H54 (cell line): ENCODE results near the gene DIS3L2.
A peak's percentile ranks its signal among the peaks of the same experiment; 100 is the strongest.

ENCODE experiments used
- DNase-seq: peaks from one replicate; pipeline ENCODE4 v3.0.0; 2011; ENCODE audit warnings: low spot score, mixed read lengths; ENCODE audit not compliant: insufficient read length
- FAIRE-seq: peaks from 3 replicates; lab custom pipeline; 2011; peaks lifted over from hg19 to GRCh38; lab: Jason Lieb, UNC
- POLR2A ChIP-seq: IDR thresholded peaks from 2 replicates; pipeline ENCODE4 v1.6.1; 2011; ENCODE audit warnings: low read depth, mild to moderate bottlenecking, low read length

The DIS3L2 gene

GRCh38 chr2:231961349-231962166 is at the start of gene DIS3L2:
Gene DIS3L2 (plus strand): TSS chr2:231961713. CDS start chr2:232014928, 53,215 bp downstream.
- DNase-seq (peak; percentile 81), FAIRE-seq (no peak)
- TF ChIP-seq POLR2A, result peak; percentile 75

GRCh38 chr2:231914077-231914690 is 47.3 kb upstream of the DIS3L2 start:
- FAIRE-seq (no peak), DNase-seq (no peak)
- TF ChIP-seq POLR2A, result no peak

DNA sequence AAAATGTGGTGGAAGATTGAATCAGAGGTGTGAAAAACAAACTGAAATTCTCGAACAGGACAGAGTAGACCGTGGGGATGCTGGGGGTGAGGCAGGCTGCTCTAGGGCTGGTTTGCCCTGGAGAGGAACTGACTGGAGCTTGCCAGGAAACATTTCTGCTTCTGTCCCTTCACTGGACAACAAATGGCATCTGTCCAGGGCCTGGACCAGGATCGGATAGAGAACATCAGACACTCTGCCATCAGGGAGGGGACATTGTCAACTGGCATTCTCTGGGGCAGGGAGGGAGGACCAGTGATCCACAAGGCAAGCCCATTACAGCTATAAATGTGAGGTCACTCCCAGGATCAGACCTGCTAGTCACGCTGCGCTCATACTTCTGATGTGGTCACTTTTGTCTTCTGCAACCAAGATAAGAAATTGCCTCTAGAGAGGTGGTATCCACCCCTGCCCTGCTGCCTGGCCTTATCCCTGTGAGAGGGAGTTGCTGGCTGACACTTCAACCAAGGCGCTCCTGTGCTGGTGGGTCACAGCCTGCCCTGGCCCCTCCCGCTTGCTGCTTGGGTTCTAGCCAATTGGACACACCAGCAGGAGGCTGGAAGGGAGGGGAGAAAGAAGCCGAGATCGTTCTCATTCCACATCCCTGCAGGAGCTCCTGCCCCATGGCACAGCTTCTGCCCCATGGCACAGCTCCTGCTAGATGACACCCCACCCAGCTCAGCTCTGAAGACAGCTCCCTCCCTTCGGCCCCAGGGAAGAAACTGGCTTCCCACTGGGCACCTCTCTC is 44.0 kb upstream of the DIS3L2 start:
- DNase-seq (no peak), FAIRE-seq (no peak)
- TF ChIP-seq POLR2A, result no peak

DNA sequence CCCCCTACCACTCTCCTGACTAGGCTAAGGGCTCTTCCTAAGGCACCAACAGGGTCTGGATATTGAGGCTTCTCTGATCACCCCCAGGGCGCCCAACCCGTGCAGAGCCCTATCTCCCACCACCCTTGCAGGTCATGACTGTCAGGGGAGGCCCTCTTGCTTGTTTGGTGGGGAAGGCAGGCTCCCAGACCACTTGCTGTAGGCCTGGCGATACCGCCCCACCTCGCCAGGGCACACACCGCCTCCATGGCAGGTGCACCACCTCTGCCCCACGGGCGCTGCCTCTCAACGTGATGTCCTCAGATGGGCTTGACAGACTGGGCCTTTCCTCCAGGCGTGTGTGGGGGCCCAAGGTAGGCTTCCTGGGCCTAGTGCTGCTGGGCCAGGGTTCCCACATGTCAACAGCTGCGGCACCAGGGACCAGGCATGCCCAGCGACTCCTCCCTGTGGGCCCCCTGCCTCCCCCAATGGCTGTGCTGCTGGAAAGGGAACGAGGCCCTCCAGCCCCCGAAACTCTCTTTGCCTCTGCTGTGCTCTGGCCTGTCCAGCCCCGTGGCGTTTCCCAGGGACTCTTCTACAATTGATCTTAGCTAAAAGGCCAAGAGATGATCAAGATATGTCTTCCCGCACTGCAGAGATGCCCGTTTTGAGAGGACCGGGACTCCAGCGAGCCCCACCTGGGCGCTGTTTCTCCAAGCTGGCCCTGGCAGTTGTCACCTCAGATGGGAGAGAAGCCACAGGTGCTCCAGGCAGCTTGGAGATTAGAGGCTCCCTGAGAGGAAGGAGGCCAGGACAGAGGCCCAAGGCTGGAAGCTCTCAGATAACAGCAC is 42.8 kb upstream of the DIS3L2 start:
- no peak for TF ChIP-seq POLR2A
- DNase-seq (no peak), FAIRE-seq (no peak)

- DNase-seq (no peak), FAIRE-seq (no peak)
- no peak for TF ChIP-seq POLR2A
These were observed 42.0 kb upstream of the DIS3L2 start for GRCh38 chr2:231919341-231920035.

DNA sequence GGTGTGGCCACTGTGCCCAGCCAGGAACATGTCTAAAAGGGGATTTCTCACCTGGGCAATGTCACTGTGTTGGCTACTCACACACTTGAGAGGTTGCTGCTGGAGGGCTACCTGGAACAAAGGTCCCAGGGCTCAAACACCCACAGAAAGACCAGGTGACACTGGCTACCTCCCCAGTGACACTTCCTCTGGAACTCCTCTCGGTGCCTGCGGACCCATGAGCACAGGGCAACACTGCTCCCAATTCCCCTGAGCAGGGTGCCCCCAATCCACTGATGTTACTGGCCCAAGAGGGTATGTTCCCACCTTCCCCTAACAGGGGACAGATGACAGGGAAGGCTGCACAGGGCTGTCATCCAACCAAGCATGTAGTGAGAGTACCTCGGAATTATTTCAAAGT is 41.1 kb upstream of the DIS3L2 start:
- FAIRE-seq (no peak), DNase-seq (no peak)
- TF ChIP-seq POLR2A, result no peak

- no peak for TF ChIP-seq POLR2A
- DNase-seq (no peak), FAIRE-seq (no peak)
These were observed 40.7 kb upstream of the DIS3L2 start for GRCh38 chr2:231920795-231921194.

GRCh38 chr2:231922311-231923009 is 39.1 kb upstream of the DIS3L2 start:
- no peak for TF ChIP-seq POLR2A
- FAIRE-seq (no peak), DNase-seq (no peak)

DNA sequence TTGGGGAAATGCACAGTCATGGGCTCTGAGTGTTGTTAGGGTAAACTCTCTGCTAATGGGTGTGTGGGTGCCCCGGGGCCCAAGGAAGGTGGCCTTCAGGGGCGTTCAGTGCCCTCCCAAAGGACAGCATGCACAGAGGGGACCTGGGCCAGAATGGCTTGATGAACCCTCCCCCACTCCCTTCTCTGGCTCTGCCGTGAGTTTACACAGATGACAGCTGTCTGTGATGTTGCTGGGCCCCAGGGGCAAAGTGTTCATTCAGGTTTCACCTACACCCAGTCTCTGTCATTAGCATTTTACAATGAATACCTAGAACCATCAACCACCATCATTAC is 38.5 kb upstream of the DIS3L2 start:
- DNase-seq (no peak), FAIRE-seq (no peak)
- TF ChIP-seq POLR2A, result no peak

DNA sequence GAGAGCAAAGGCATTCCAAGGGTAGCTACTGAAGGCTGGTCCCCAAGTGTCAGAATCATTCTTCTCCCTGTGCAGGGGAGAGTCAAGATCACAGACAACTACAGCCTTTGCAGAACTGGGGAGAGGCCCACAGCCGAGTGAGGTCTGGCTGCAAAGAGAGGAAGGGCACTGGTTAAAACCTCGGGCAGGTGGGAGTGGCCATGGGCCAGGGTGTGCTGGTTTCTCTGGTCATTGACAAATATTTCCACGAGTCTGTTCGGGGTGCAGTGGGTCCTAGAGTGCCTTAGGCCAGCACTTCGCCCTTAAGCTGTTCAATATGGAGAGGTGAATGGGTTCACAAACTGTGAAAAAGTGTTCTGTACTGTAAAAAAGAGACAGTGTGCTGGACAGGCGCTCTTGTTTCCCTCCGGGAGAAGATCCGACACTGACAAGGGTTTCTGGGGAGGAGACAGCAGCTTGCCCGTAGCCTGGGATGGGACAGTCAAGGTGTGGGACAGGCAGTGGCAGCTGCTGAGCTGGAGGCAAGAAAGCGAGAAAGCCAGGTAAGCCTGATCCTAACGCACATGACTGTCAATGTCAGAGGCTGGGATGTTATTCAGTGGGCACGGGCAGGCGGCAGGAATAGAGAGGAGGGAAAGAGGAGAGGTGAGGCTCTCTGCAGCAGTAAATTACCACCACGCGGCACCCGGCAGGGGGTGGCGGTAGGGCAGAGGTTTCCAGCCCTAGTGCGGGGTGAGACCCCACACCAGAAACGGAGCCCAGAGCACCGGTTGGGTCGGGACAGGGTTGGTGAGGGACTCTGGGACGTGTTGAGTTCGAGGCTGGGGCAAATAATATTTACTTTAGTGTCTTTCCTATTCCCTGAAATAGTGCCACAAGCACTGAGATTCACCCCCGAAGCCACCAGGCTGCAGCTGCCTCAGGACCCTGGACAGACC is 37.3 kb upstream of the DIS3L2 start:
- DNase-seq, result no peak
- TF ChIP-seq POLR2A, result no peak
- no peak for FAIRE-seq

GRCh38 chr2:231924889-231925275 is 36.6 kb upstream of the DIS3L2 start:
- DNase-seq, result no peak
- FAIRE-seq, result no peak
- TF ChIP-seq POLR2A, result no peak
